EH (cell line): Measurements from ENCODE around the gene LRG1.
"Not testable (repeated sequence)": the region's sequence is repeated elsewhere in the genome, so short reads cannot be mapped to it uniquely, and the experiment has no call there.

Source experiments
- DNase-seq: peaks from one replicate; pipeline ENCODE4 v3.0.0-alpha.2; 2015; ENCODE audit warnings: low read depth

The LRG1 gene

DNA sequence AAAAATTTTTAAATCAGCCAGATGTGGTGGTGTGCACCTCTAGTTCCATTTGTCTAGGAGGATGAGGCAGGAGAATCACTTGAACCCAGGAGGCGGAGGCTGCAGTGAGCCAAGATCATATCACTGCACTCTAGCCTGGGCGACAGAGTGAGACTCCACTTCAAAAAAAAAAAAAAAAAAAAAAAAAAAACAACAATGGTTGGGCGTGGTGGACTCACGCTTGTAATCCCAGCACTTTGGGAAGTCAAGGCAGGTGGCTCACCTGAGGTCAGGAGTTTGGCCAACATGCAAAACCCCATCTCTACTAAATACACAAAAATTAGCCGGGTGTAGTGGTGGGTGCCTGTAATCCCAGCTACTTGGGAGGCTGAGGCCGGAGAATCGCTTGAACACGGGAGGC is 12.5 kb downstream of the LRG1 start:
- not testable (repeated sequence) for DNase-seq

DNA sequence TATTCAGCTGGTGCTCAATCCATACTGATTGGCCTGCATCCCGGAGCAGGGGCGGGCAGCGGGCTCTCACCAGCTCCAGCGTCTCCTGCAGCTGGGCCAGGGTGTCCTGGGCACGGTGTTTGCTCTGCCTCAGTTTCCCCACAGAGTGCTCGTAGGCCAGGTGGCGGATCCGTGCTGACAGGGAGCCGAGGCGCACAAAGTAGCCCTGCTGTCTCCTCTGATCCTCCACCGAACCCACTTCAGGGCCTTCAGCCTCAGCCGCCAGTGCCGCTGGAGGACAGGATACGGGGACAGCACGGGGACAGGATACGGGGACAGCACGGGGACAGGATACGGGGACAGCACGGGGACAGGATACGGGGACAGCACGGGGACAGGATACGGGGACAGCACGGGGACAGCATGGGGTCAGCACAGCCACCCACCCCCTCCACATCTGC is 14.3 kb downstream of the LRG1 start:
- DNase-seq, result no peak

- peak; percentile 47 for DNase-seq
Observed at GRCh38 chr19:4524808-4525562, 14.9 kb downstream of the LRG1 start.

GRCh38 chr19:4523306-4524110 is 16.3 kb downstream of the LRG1 start:
- peak; percentile 41 for DNase-seq

DNA sequence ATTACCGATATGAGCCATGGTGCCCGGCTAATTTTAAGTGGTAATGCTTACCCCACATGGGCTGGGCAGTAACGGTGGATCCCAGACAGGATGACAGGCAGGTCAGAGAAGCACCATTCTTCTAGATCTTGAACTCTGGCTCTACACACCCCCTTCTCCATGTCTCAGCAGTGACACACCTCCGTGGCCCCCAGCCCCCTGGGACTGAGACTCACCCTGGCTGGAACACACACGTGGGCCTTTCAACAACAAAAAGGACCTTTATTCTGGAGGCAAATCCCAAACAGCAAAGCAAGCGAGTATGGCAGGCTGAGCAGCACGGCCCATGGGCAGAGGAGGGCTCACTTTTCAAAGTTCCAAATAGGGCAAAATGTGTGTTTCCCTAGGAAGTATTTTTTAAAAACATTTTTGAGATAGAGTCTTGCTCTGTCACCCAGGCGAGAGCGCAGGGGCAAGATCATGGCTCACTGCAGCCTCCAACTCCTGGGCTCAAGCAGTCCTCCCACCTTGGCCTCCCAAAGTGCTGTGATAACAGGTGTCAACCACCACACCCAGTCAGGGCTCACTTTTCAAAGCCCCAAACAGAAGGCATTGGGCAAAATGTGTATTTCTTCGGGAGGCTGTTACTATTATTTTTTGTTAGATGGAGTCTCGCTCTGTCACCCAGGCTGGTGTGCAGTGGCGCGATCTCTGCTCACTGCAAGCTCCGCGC is 17.4 kb downstream of the LRG1 start:
- DNase-seq, result no peak

DNA sequence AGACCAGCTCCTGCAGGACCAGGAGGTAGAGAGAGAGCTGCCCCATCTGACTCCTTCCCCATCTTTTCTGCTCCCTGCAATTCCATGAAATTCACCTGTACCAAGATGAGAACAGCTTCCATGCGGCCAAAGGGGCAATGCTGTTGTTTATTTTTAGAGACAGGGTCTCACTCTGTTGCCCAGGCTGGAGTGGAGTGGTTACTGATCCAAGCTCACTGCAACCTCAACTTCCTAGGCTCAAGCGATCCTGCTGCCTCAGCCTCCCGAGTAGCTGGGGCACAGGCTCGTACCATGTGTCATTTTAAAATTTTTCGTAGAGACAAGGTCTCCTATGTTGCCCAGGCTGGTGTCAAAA is 18.0 kb downstream of the LRG1 start:
- no peak for DNase-seq

- peak; percentile 15 for DNase-seq
Observed at GRCh38 chr19:4521170-4521887, 18.5 kb downstream of the LRG1 start.

DNA sequence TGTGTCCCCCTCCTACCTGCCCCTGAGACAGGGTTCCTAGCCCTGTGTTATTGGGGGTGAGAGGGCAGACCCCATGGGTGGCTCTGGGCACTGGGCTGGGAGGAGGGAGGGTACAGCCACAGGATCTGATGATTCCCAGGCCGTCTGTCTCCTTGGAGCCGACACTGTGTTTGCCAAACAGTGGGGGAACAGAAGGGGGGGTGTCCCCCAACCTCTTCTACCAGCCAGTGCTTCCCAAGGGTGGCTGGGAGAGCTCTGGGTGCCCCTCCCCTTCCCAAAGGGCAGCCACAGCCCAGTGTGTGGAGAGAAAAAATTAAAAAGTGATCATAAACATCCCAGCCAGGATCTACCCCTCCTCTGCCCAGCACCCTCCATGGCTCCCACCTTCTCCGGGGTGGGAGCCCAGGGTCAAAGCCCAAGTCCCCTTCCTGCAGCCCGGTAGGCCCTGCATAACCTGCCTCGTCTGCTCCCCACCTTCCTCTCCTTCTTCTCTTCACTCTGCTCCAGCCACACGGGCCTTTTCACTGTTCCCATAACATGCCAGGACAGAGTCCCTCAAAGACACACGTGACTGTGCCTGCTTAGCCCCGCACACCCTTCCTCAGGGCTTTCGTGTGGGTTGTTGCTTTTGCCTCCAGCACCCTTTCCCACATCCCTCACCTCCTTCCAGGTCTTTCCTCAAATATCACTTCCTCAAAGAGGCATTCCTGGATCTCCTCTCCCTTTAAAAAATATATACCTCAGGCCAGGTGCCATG is 20.1 kb downstream of the LRG1 start:
- no peak for DNase-seq

DNA sequence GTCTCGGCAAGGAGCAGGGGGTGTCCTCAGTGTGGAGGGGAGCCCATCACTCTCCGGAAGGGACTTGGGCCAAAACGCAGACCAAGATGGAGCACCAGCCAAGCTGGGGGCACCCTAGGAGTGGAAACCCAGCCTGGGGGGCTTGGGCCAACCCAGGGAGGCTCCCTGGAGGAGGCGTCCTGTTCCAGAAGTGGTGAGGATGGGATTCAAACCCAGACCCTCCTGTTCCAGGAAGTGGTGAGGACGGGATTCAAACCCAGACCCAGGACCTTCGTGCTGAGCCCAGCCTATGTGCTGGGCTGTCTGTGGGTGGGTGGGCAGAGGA is 20.7 kb downstream of the LRG1 start:
- no peak for DNase-seq

DNA sequence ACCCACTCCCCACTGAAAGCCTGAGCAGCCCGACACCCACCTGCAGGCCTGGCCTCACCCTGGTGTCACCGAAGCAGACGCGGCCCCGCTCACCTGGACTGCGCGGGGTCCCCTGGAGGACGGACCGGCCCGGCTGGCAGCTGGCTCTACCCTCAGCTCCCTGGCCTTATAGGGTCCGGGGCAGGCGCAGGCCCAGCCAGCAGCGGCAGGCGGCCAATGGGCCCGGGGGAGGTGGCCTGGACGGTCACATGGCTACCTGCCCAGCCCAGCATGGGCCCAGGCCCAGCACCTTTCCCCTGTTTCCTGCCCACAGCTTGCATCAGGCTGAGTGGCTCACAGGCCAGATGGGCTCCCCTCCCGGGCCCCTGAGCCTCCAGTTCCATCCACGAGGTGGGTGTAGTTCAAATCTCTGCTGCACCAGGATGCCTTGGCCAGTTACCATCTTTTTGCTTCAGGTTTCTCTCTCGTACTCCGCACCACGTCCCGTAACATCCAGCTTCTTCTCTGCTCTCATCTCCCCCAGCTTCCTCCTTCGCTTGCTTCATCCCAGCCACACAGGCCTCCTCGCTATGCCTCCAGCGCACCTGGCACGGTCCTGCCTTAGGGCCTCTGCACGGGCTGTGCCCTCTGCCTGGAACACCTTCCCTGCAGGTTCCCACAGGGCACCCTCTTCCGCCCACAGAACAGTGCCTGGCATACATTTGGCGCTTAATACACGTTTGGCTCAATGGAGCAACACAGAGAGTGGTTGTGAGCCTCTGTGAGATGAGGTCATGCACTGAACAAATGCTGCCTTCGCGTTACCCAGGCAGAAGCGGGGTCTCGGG is 21.3 kb downstream of the LRG1 start, which contains the start of gene PLIN4:
PLIN4 (minus strand) TSS at position 142 of the 827 bp plus-strand sequence. CDS start 214 bp downstream, outside the sequence.
- DNase-seq, result no peak

DNA sequence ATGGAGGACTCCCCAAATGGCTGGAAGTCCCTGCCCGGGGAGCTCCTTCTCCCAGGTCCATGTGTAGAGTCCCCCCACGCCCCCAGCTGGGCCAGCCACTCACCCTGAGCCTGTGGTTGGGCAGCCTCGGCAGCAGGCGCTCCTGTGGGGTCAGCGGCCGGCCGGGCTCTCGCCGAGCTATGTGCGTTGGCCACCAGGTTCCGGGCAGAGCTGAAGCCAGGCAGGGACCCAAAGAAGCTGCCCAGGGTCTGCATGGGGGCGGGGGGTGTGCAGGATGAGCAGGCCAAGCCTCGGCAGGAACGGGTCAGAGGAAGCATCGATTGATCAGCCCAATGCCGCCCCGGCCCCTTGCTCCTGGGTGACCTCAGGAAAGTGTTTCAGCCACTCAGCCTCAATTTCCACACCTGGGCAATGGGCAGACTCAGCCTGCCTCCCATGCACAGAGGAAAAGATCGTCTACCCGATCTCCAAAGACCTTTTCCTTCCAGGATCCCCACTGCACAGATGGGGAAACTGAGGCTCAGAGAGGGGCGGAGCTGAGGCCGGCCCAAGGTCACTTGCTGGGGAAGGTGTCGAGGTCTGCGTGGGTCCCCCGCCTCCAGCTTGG is 22.3 kb downstream of the LRG1 start:
- DNase-seq, result no peak

DNA sequence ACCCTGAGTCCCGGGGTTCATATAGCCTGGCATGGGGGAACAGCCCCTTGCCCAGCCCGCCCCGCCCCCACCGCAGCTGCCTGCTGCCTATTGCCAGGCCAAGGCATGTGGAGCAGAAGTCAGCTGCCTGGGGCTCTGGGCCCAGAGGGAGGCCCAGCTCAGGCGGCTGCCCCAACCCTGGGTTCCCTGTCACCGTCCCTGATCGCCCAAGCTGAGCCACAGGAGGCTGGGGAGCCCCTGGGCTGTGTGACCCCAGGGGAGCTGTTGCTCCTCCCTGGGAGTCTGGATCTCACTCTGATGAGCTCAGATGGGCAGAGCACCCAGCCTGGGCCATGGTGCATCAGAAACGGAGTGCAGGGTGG is 22.9 kb downstream of the LRG1 start:
- DNase-seq, result no peak

- no peak for DNase-seq
Observed at GRCh38 chr19:4516199-4516938, 23.5 kb downstream of the LRG1 start.

GRCh38 chr19:4515732-4516131 is 24.1 kb downstream of the LRG1 start:
- DNase-seq, result no peak

DNA sequence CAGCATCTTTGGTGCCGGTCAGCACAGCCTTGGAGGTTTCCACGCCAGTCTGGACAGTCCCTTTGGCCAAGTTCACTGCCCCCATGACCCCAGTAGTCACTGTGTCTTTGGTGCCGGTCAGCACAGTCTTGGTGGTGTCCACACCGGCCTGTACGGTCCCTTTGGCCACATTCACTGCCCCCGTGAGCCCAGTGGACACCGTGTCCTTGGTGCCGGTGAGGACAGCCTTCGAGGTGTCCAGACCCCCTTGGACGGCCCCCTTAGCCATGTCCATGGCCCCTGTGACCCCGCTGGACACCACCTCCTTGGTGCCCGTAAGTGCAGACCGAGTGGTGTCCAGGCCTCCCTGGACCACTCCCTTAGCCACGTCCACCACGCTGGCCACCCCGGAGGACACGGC is 26.6 kb downstream of the LRG1 start:
- DNase-seq, result no peak

GRCh38 chr19:4512070-4512469 is 27.8 kb downstream of the LRG1 start:
- no peak for DNase-seq

DNA sequence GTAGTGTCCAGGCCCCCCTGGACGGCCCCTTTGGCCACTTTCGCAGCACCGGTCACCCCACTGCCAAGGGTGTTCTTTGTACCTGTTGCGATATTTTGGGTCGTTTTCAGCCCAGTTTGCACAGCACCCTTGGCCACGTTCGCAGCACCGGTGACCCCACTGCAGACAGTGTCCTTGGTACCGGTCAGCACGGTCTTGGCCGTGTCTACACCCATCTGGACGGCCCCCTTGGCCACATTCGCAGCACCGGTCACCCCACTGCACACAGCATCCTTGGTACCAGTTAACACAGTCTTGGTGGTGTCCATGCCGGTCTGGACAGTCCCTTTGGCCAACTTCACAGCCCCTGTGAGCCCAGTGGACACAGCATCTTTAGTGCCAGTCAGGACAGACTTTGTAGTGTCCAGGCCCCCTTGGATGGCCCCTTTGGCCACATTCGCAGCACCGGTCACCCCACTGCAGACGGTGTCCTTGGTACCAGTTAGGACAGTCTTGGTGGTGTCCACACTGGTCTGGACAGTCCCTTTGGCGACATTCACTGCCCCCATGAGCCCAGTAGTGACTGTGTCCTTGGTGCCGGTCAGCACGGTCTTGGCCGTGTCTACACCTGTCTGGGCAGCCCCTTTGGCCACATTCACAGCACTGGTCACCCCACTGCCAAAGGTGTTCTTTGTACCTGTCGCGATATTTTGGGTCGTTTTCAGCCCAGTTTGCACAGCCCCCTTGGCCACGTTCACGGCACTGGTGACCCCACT is 28.4 kb downstream of the LRG1 start:
- no peak for DNase-seq

DNA sequence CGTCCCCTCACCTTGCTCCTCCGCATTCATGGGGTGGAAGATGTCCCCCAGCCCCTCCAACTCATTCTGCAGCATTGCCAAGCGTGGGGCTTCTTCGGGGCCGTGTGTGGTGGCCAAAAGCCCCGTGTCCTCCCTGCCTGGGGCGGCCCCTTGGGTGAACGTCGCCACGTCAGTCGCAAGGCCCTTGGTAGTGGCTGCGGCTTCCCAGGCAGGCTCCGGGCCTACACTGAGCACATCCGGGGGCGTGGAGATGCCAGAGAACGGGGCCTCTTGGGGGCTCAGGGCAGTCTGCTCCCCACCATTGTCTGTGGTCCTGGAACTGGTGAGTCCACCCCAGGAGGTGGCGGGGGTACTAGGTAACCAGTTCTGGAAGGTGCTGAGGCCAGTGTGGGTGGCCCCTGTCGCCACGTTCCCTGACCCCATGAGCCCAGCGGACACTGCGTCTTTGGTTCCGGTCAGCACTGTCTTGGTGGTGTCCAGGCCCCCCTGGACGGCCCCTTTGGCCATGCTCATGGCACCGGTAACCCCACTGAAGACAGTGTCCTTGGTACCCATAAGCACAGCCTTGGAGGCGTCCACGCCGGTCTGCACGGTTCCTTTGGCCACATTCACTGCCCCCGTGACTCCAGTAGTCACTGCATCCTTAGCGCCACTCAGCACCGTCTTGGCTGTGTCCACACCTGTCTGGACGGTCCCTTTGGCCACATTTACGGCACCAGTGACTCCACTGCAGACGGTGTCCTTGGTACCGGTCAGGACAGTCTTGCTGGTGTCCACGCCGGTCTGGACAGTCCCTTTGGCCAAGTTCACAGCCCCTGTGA is 29.2 kb downstream of the LRG1 start:
- no peak for DNase-seq
